RWPE1 (cell line): ENCODE data around the gene TTC28.
"Not testable (repeated sequence)": the region's sequence is repeated elsewhere in the genome, so short reads cannot be mapped to it uniquely, and the experiment has no call there.

Experiments used
- CTCF ChIA-PET: fragments of 350-600 bp; sonication (Branson Sonifier 250); formaldehyde crosslinking; extraction: SDS; loops from one replicate; lab custom pipeline; 2021; lab: Yijun Ruan, JAX
- POLR2A ChIA-PET: fragments of 400-600 bp; formaldehyde crosslinking; extraction: SDS; loops from one replicate; lab custom pipeline; 2020; ENCODE audit warnings: antibody characterized with exemption; ENCODE audit not compliant: low non-redundant PET; lab: Yijun Ruan, JAX
- DNase-seq: peaks from one replicate; pipeline ENCODE4 v3.0.0; 2012; ENCODE audit warnings: low spot score
- H3K27ac ChIP-seq: fragments of 450-650 bp; 2 replicates; pipeline ENCODE4 v1.5.1; 2017
- TF ChIP-seq, protein P1 (sequence below): fragments of 450-650 bp; conservative IDR thresholded peaks from 2 replicates; pipeline ENCODE4 v1.5.1; 2017; ENCODE audit warnings: low read depth, mild to moderate bottlenecking

Gene TTC28

GRCh38 chr22:28091486-28091885 lies 588.2 kb downstream of the TTC28 start:
- POLR2A ChIA-PET = no interaction called here
- TF ChIP-seq, protein P1, sequence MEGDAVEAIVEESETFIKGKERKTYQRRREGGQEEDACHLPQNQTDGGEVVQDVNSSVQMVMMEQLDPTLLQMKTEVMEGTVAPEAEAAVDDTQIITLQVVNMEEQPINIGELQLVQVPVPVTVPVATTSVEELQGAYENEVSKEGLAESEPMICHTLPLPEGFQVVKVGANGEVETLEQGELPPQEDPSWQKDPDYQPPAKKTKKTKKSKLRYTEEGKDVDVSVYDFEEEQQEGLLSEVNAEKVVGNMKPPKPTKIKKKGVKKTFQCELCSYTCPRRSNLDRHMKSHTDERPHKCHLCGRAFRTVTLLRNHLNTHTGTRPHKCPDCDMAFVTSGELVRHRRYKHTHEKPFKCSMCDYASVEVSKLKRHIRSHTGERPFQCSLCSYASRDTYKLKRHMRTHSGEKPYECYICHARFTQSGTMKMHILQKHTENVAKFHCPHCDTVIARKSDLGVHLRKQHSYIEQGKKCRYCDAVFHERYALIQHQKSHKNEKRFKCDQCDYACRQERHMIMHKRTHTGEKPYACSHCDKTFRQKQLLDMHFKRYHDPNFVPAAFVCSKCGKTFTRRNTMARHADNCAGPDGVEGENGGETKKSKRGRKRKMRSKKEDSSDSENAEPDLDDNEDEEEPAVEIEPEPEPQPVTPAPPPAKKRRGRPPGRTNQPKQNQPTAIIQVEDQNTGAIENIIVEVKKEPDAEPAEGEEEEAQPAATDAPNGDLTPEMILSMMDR = no peak
- no peak for DNase-seq

DNA sequence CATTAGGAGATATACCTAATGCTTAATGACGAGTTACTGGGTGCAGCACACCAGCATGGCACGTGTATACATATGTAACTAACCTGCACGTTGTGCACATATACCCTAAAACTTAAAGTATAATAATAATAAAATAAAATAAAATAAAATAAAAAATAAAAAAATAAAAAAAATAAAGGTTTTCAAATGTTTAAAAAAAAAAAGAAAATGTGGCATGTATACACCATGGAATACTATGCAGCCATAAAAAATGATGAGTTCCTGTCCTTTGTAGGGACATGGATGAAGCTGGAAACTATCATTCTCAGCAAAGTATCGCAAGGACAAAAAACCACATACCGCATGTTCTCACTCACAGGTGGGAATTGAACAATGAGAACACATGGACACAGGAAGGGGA lies 590.1 kb downstream of the TTC28 start:
- CTCF ChIA-PET, DNase-seq, H3K27ac ChIP-seq, POLR2A ChIA-PET: not testable (repeated sequence)

More at GRCh38 chr22:28091486-28091885, 588.2 kb downstream of the TTC28 start:
- CTCF ChIA-PET = no interaction called here
- no peak overlapping the region for H3K27ac ChIP-seq

DNA sequence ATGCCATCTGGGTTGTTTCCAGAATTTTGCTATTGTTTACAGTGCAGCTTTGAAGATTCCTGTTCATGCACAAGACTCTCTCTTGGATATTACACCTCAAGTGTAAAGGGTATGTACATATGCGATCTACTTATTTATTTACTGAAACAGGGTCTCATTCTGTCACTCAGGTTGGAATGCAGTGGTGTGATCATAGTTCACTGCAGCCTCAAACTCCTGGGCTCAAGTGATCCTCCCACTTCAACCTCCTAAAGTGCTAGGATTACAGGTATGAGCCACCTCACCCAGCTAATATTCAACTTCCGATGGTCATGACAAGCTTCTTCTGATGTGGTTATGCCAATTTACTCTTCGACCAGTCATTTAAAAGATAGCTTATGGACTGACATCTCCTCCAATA lies 602.5 kb downstream of the TTC28 start:
- TF ChIP-seq, protein P1 = no peak
- no peak for DNase-seq
- POLR2A ChIA-PET = no interaction called here
- CTCF ChIA-PET = no interaction called here
- H3K27ac ChIP-seq = no peak overlapping the region

- TF ChIP-seq, protein P1 = no peak
- ChIA-PET CTCF (no interaction called here), POLR2A (no interaction called here)
- DNase-seq = peak; percentile 14
- H3K27ac ChIP-seq = no peak overlapping the region; the same call in 1 of the 2 replicates
These were observed 604.2 kb downstream of the TTC28 start for GRCh38 chr22:28075358-28075981.

- ChIA-PET CTCF (no interaction called here), POLR2A (no interaction called here)
- TF ChIP-seq, protein P1 = no peak
- no peak overlapping the region for H3K27ac ChIP-seq
- no peak for DNase-seq
These were observed 605.1 kb downstream of the TTC28 start for GRCh38 chr22:28074526-28074925.

GRCh38 chr22:28072066-28072465 lies 607.6 kb downstream of the TTC28 start:
- POLR2A ChIA-PET = no interaction called here

GRCh38 chr22:28068826-28069225 lies 610.8 kb downstream of the TTC28 start:
- POLR2A ChIA-PET = no interaction called here
- TF ChIP-seq, protein P1 = no peak
- no peak for DNase-seq
- CTCF ChIA-PET = interaction anchor here (1.2 kb wide), 1 partner anchor 17 kb away, joined by 3 read pairs; no protein-coding TSS in a partner anchor
- no peak overlapping the region for H3K27ac ChIP-seq

More at GRCh38 chr22:28072066-28072465, 607.6 kb downstream of the TTC28 start:
- no peak overlapping the region for H3K27ac ChIP-seq
- DNase-seq = no peak
- TF ChIP-seq, protein P1 = no peak
- CTCF ChIA-PET = interaction anchor here (0.6 kb wide), 1 partner anchor 12 kb away, joined by 3 read pairs; no protein-coding TSS in a partner anchor
